Progenitor cell of endocrine pancreas (in vitro differentiated cells): ENCODE measurements around the gene SPATA13. TPM values are rescaled to one million over a fixed set of nuclear protein-coding genes. Genes with fewer than 3 reads are reported as not detected.
A peak's percentile ranks its signal among the peaks of the same experiment; 100 is the strongest.

Experiments
- DNase-seq: peaks from one replicate; pipeline ENCODE4 v3.0.0; 2021; ENCODE audit warnings: low spot score; ENCODE audit not compliant: unreplicated experiment
- H3K27ac Mint-ChIP-seq: 2 replicates; pipeline ENCODE4 v1.8.0; 2021; ENCODE audit warnings: mild to moderate bottlenecking, moderate library complexity, mixed read lengths
- H3K27me3 Mint-ChIP-seq: 2 replicates; pipeline ENCODE4 v1.8.0; 2021; ENCODE audit warnings: mixed read lengths
- H3K36me3 Mint-ChIP-seq: 2 replicates; pipeline ENCODE4 v1.8.0; 2022; ENCODE audit warnings: mixed read lengths; ENCODE audit not compliant: insufficient read depth
- H3K4me1 Mint-ChIP-seq: 2 replicates; pipeline ENCODE4 v1.8.0; 2021; ENCODE audit warnings: low read depth, mixed read lengths
- H3K4me3 Mint-ChIP-seq: 2 replicates; pipeline ENCODE4 v1.8.0; 2021; ENCODE audit warnings: low read depth, mild to moderate bottlenecking, moderate library complexity, mixed read lengths
- H3K9me3 Mint-ChIP-seq: 2 replicates; pipeline ENCODE4 v1.8.0; 2021; ENCODE audit warnings: low read depth, mixed read lengths
- CTCF ChIP-seq: fragments of 200-600 bp; sonication (generic); IDR thresholded peaks from one replicate; pipeline ENCODE4 v1.5.0; 2021; ENCODE audit warnings: antibody characterized with exemption, mild to moderate bottlenecking; ENCODE audit not compliant: unreplicated experiment
- total RNA-seq: library from RNA; stranded (reverse); gene quantifications from 2 replicates; pipeline ENCODE4 v1.2.1, GENCODE V29; 2021

Gene SPATA13
- total RNA-seq, 1 donor from 2014 or later, result 32.5 TPM

GRCh38 chr13:24127116-24127631 is 33.3 kb upstream of the SPATA13 start:
- TF ChIP-seq CTCF, result no peak
- H3K4me1 Mint-ChIP-seq, result peaks cover 26% of the 10 kb centered on the region
- peaks cover 3% of the 10 kb centered on the region for H3K36me3 Mint-ChIP-seq
- no peak overlapping the region for H3K4me3 Mint-ChIP-seq
- no peak overlapping the region for H3K27ac Mint-ChIP-seq
- H3K27me3 Mint-ChIP-seq, result peaks cover 6% of the 10 kb centered on the region
- H3K9me3 Mint-ChIP-seq, result peaks cover 10% of the 10 kb centered on the region
- DNase-seq, result no peak

- H3K4me3 Mint-ChIP-seq, result no peak overlapping the region
- H3K27me3 Mint-ChIP-seq, result peaks cover 5% of the 10 kb centered on the region
- TF ChIP-seq CTCF, result no peak
- peaks cover 10% of the 10 kb centered on the region for H3K9me3 Mint-ChIP-seq
- DNase-seq, result no peak
- H3K36me3 Mint-ChIP-seq, result peaks cover 3% of the 10 kb centered on the region
- peaks cover 26% of the 10 kb centered on the region for H3K4me1 Mint-ChIP-seq
- H3K27ac Mint-ChIP-seq, result no peak overlapping the region
Observed at GRCh38 chr13:24128112-24128511, 32.4 kb upstream of the SPATA13 start.

GRCh38 chr13:24128962-24129361 is 31.6 kb upstream of the SPATA13 start:
- Mint-ChIP-seq H3K36me3 (peaks cover 3% of the 10 kb centered on the region), H3K27ac (no peak overlapping the region), H3K27me3 (peaks cover 12% of the 10 kb centered on the region), H3K4me1 (peaks cover 26% of the 10 kb centered on the region), H3K4me3 (no peak overlapping the region), H3K9me3 (peaks cover 10% of the 10 kb centered on the region)
- DNase-seq, result no peak
- no peak for TF ChIP-seq CTCF

GRCh38 chr13:24129914-24130774 is 30.4 kb upstream of the SPATA13 start:
- Mint-ChIP-seq H3K36me3 (peaks cover 3% of the 10 kb centered on the region), H3K4me1 (peaks cover 26% of the 10 kb centered on the region), H3K4me3 (no peak overlapping the region), H3K27me3 (peaks cover 16% of the 10 kb centered on the region), H3K9me3 (peaks cover 10% of the 10 kb centered on the region), H3K27ac (peak overlapping the region; percentile 0)
- DNase-seq, result no peak
- TF ChIP-seq CTCF, result no peak

- H3K4me1 Mint-ChIP-seq, result peaks cover 25% of the 10 kb centered on the region
- H3K27ac Mint-ChIP-seq, result no peak overlapping the region
- peaks cover 3% of the 10 kb centered on the region for H3K36me3 Mint-ChIP-seq
- H3K9me3 Mint-ChIP-seq, result peaks cover 10% of the 10 kb centered on the region
- DNase-seq, result no peak
- peaks cover 13% of the 10 kb centered on the region for H3K27me3 Mint-ChIP-seq
- H3K4me3 Mint-ChIP-seq, result no peak overlapping the region
- TF ChIP-seq CTCF, result no peak
Observed at GRCh38 chr13:24131749-24132148, 28.8 kb upstream of the SPATA13 start.
